ENCODE measurements around the gene ZNF234. TPM values are rescaled to one million over a fixed set of nuclear protein-coding genes. Genes with fewer than 3 reads are reported as not detected.

The ZNF234 gene
- total and polyA plus RNA-seq, 2 of the 8 experiments (the other 6 are each of a cell fraction or from before 2014, with no cell fraction given), result 1.9 to 12.3 TPM

DNA sequence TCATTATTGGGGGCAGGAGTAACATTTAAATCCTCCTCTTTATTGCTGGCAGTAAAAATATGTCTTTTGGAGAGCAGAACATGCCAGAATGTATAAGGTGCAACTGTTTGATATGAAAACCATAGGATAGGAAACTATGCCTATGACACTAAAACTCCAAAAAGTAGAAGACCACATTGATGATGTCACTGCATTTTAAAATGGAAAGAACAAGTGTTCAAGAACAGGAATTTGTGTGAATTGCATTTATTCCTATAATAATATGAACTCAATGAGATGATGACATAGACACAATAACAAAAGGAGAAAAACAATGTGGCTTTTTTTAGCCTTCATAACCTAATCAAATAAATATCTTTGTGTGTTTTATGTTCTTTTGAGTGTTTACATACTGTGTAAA, 31.9 kb upstream of the ZNF234 start:
- Histone ChIP-seq H4K5ac (ENCODE audit: insufficient read length, low read depth, low read length) (no peak overlapping the region), H2BK5ac (ENCODE audit: low read depth, low read length) (no peak overlapping the region), H2BK12ac (ENCODE audit: low read depth, low read length) (no peak overlapping the region), H4K91ac (replicated peaks; ENCODE audit: insufficient read length, low read length) (no peak overlapping the region), H3K9me3 (ENCODE audit: insufficient read depth in 2 of 2, low read depth in 1 of 2, low read length in 1 of 2) (peaks cover 38% of the 10 kb centered on the region in 2 experiments), H4K20me1 (replicated peaks in 1 of 2; ENCODE audit: control insufficient read depth in 1 of 2, insufficient read depth in 2 of 2, low read length in 2 of 2) (no peaks in the 10 kb centered on the region), H3K4ac (replicated peaks; ENCODE audit: insufficient read length, low read depth, low read length) (no peak overlapping the region), H3K9ac (replicated peaks in 1 of 4; ENCODE audit: extremely low read depth in 1 of 4, low read depth in 3 of 4, low read length in 3 of 4) (no peak overlapping the region), H2AK5ac (ENCODE audit: low read depth, low read length) (no peak overlapping the region), H3K79me1 (ENCODE audit: low read depth, low read length) (no peaks in the 10 kb centered on the region; the same call in 1 of the 2 replicates), H3K4me3 (ENCODE audit: extremely low read depth in 1 of 4, insufficient read depth in 2 of 4, low read depth in 3 of 4, low read length in 4 of 4) (no peak overlapping the region), H2BK15ac (ENCODE audit: low read length) (no peak overlapping the region), H3K23me2 (ENCODE audit: low read depth, low read length) (peaks cover 4% of the 10 kb centered on the region; the same call in 1 of the 2 replicates), H3K18ac (ENCODE audit: extremely low read depth, low read length) (no peak overlapping the region), H2AFZ (ENCODE audit: low read length) (no peak overlapping the region), H3K56ac (replicated peaks; ENCODE audit: insufficient read length, low read depth, low read length) (no peak overlapping the region), H3K27me3 (replicated peaks in 1 of 4; ENCODE audit: control insufficient read depth in 3 of 4, extremely low read depth in 1 of 4, insufficient read depth in 3 of 4, low read length in 3 of 4) (no peaks in the 10 kb centered on the region), H3K4me1 (replicated peaks in 1 of 4; ENCODE audit: control insufficient read depth in 3 of 4, insufficient read depth in 4 of 4, low read length in 3 of 4) (no peaks in the 10 kb centered on the region), H3K14ac (ENCODE audit: insufficient read length) (no peak overlapping the region), H2BK120ac (replicated peaks; ENCODE audit: low read depth, low read length) (no peak overlapping the region), H4K8ac (ENCODE audit: extremely low read depth, insufficient read depth, low read length) (no peak overlapping the region), H3K27ac (ENCODE audit: low read depth, low read length) (no peak overlapping the region), H3K79me2 (ENCODE audit: control insufficient read depth in 1 of 2, insufficient read depth in 2 of 2, low read length in 2 of 2) (peaks cover 0 to 14% of the 10 kb centered on the region in 2 experiments; a peak in 2 of 4 replicates), H3K36me3 (ENCODE audit: control insufficient read depth in 2 of 4, insufficient read depth in 4 of 4, low read length in 3 of 4) (peaks cover 4 to 48% (median 23%) of the 10 kb centered on the region in 4 experiments; a peak in 7 of 8 replicates), H2BK20ac (ENCODE audit: low read length) (no peak overlapping the region), H3K4me2 (ENCODE audit: insufficient read depth in 1 of 2, low read depth in 2 of 2, low read length in 2 of 2) (no peak overlapping the region), H3K23ac (ENCODE audit: insufficient read length) (no peak overlapping the region)
- DNase-seq (ENCODE audit: low read depth in 1 of 2, low spot score in 2 of 2) (no peak), FAIRE-seq (no peak)
- TF ChIP-seq GTF2F1 (IDR thresholded peaks at IDR 0.05; ENCODE audit: borderline replicate concordance, low read depth, low read length), result no peak
- TF ChIP-seq CTCF (IDR thresholded peaks at IDR 0.05; ENCODE audit: control extremely low read depth in 1 of 3, insufficient read depth in 1 of 3, low read depth in 1 of 3, low read length in 3 of 3), result no peak
- POLR2A ChIA-PET (ENCODE audit: partially characterized antibody), result no interaction called here
- CTCF ChIA-PET (ENCODE audit: partially characterized antibody), result no interaction called here
